ENCODE measurements around the gene SCD5.

SCD5 gene

GRCh38 chr4:82630079-82630478, 168.5 kb downstream of the SCD5 start:
- no peak for TF ChIP-seq POLR2AphosphoS5 (IDR thresholded peaks at IDR 0.05; ENCODE audit: low read depth, low read length)
- no peak for TF ChIP-seq REST (IDR thresholded peaks at IDR 0.05; ENCODE audit: insufficient read depth in 1 of 2, low read depth in 2 of 2, low read length in 2 of 2)
- no peak for TF ChIP-seq FOXP2 (optimal IDR thresholded peaks at IDR 0.05; ENCODE audit: borderline replicate concordance, extremely low read depth, extremely low read length, insufficient read depth)
- TF ChIP-seq TAF1 (IDR thresholded peaks at IDR 0.05; ENCODE audit: borderline replicate concordance, insufficient read depth, low read length), result no peak
- TF ChIP-seq SIN3A (IDR thresholded peaks at IDR 0.05; ENCODE audit: borderline replicate concordance, insufficient read depth, low read length), result no peak

GRCh38 chr4:82629238-82630000, 169.2 kb downstream of the SCD5 start:
- TF ChIP-seq SIN3A (IDR thresholded peaks at IDR 0.05; ENCODE audit: borderline replicate concordance, insufficient read depth, low read length) (no peak), REST (IDR thresholded peaks at IDR 0.05; ENCODE audit: insufficient read depth in 1 of 2, low read depth in 2 of 2, low read length in 2 of 2) (no peak), POLR2AphosphoS5 (IDR thresholded peaks at IDR 0.05; ENCODE audit: low read depth, low read length) (no peak), TAF1 (IDR thresholded peaks at IDR 0.05; ENCODE audit: borderline replicate concordance, insufficient read depth, low read length) (no peak), FOXP2 (optimal IDR thresholded peaks at IDR 0.05; ENCODE audit: borderline replicate concordance, extremely low read depth, extremely low read length, insufficient read depth) (no peak)

GRCh38 chr4:82626251-82626868, 172.2 kb downstream of the SCD5 start:
- no peak for TF ChIP-seq TAF1 (IDR thresholded peaks at IDR 0.05; ENCODE audit: borderline replicate concordance, insufficient read depth, low read length)
- TF ChIP-seq SIN3A (IDR thresholded peaks at IDR 0.05; ENCODE audit: borderline replicate concordance, insufficient read depth, low read length), result no peak
- TF ChIP-seq POLR2AphosphoS5 (IDR thresholded peaks at IDR 0.05; ENCODE audit: low read depth, low read length), result no peak
- no peak for TF ChIP-seq FOXP2 (optimal IDR thresholded peaks at IDR 0.05; ENCODE audit: borderline replicate concordance, extremely low read depth, extremely low read length, insufficient read depth)

GRCh38 chr4:82624819-82625218, 173.8 kb downstream of the SCD5 start:
- no peak for TF ChIP-seq REST (IDR thresholded peaks at IDR 0.05; ENCODE audit: insufficient read depth in 1 of 2, low read depth in 2 of 2, low read length in 2 of 2)
- TF ChIP-seq SIN3A (IDR thresholded peaks at IDR 0.05; ENCODE audit: borderline replicate concordance, insufficient read depth, low read length), result no peak
- no peak for TF ChIP-seq TAF1 (IDR thresholded peaks at IDR 0.05; ENCODE audit: borderline replicate concordance, insufficient read depth, low read length)

- TF ChIP-seq REST (IDR thresholded peaks at IDR 0.05; ENCODE audit: insufficient read depth in 1 of 2, low read depth in 2 of 2, low read length in 2 of 2) (no peak), POLR2AphosphoS5 (IDR thresholded peaks at IDR 0.05; ENCODE audit: low read depth, low read length) (no peak), SIN3A (IDR thresholded peaks at IDR 0.05; ENCODE audit: borderline replicate concordance, insufficient read depth, low read length) (no peak), TAF1 (IDR thresholded peaks at IDR 0.05; ENCODE audit: borderline replicate concordance, insufficient read depth, low read length) (no peak), FOXP2 (optimal IDR thresholded peaks at IDR 0.05; ENCODE audit: borderline replicate concordance, extremely low read depth, extremely low read length, insufficient read depth) (no peak)
Measured at GRCh38 chr4:82623121-82623683, 175.4 kb downstream of the SCD5 start.

Measured in PFSK-1 (cell line).